Lower leg skin (tissue), 3 donors: ENCODE data around the gene CTDSP2.

Source experiments
- POLR2A ChIP-seq, 2 donors: fragments of 450-650 bp; IDR thresholded peaks; one replicate each; pipeline ENCODE4 v1.6.1; 2016 to 2017; ENCODE audit warnings: antibody characterized with exemption in 2 of 2, mild to moderate bottlenecking in 1 of 2, moderate library complexity in 1 of 2
- TF ChIP-seq, protein P1 (sequence below), 3 donors: fragments of 450-650 bp; IDR thresholded peaks; one replicate each; pipeline ENCODE4 v1.5.1; 2016; ENCODE audit warnings: antibody characterized with exemption in 3 of 3, mild to moderate bottlenecking in 3 of 3, moderate library complexity in 2 of 3

- TF ChIP-seq, protein P1, sequence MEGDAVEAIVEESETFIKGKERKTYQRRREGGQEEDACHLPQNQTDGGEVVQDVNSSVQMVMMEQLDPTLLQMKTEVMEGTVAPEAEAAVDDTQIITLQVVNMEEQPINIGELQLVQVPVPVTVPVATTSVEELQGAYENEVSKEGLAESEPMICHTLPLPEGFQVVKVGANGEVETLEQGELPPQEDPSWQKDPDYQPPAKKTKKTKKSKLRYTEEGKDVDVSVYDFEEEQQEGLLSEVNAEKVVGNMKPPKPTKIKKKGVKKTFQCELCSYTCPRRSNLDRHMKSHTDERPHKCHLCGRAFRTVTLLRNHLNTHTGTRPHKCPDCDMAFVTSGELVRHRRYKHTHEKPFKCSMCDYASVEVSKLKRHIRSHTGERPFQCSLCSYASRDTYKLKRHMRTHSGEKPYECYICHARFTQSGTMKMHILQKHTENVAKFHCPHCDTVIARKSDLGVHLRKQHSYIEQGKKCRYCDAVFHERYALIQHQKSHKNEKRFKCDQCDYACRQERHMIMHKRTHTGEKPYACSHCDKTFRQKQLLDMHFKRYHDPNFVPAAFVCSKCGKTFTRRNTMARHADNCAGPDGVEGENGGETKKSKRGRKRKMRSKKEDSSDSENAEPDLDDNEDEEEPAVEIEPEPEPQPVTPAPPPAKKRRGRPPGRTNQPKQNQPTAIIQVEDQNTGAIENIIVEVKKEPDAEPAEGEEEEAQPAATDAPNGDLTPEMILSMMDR (IDR thresholded peaks at IDR 0.05), result no peak
- no peak for TF ChIP-seq POLR2A (IDR thresholded peaks at IDR 0.05)
Observed at GRCh38 chr12:57881475-57881874, 34.9 kb upstream of the CTDSP2 start.
